ENCODE measurements around the gene EBF4.

Gene EBF4

DNA sequence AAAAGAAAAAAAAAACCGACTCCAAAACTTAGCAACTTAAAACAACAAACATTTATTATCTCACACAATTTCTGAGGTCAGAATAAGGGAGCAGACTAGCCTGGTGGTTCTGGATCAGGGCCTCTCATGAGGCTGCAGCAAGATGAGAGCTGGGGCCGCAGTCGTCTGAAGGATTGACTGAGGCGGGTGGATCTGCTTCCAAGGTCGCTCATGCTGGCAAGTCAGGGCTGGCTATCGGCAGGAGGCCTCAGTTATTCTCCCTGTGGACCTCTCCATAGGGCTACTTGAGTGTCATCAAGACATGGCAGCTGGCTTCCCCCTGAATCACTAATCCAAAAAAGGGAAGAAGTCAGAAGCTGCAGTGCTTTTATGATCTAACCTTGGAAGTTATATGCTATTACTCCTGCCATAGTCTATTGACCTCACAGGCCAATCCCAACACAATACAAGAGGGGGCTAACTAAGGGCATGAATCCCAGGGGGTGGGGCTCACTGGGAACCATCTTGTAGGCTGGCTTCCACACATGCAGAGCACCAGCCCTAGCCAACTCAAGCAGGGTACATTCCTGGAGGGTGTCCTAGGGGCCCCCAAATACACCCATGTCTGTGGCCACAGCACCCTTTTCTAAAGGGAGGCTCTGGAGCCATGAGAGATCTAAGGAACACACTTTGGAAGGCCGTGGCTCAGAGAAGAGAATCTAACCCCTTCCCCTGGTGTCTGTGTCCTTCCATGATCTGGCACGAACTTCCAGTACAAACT lies 11.3 kb downstream of the EBF4 start:
- H3K79me2 ChIP-seq = no peaks in the 10 kb centered on the region
- TF ChIP-seq, protein P1, sequence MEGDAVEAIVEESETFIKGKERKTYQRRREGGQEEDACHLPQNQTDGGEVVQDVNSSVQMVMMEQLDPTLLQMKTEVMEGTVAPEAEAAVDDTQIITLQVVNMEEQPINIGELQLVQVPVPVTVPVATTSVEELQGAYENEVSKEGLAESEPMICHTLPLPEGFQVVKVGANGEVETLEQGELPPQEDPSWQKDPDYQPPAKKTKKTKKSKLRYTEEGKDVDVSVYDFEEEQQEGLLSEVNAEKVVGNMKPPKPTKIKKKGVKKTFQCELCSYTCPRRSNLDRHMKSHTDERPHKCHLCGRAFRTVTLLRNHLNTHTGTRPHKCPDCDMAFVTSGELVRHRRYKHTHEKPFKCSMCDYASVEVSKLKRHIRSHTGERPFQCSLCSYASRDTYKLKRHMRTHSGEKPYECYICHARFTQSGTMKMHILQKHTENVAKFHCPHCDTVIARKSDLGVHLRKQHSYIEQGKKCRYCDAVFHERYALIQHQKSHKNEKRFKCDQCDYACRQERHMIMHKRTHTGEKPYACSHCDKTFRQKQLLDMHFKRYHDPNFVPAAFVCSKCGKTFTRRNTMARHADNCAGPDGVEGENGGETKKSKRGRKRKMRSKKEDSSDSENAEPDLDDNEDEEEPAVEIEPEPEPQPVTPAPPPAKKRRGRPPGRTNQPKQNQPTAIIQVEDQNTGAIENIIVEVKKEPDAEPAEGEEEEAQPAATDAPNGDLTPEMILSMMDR (IDR thresholded peaks at IDR 0.05) = no peak
- H3K9me3 ChIP-seq (ENCODE audit: control insufficient read depth, low read length) = no peaks in the 10 kb centered on the region
- no peak overlapping the region for H3K9ac ChIP-seq
- H3K4me1 ChIP-seq = no peaks in the 10 kb centered on the region
- H3K27ac ChIP-seq = no peak overlapping the region
- H3K27me3 ChIP-seq (ENCODE audit: control insufficient read depth, insufficient read depth, low read length) = no peaks in the 10 kb centered on the region
- no peak overlapping the region for H3K4me3 ChIP-seq (ENCODE audit: low read depth, low read length)
- H3K4me2 ChIP-seq (ENCODE audit: low read length) = no peak overlapping the region
- no peaks in the 10 kb centered on the region for H3K36me3 ChIP-seq (ENCODE audit: control insufficient read depth, insufficient read depth, low read length)
- H2AFZ ChIP-seq = no peak overlapping the region

DNA sequence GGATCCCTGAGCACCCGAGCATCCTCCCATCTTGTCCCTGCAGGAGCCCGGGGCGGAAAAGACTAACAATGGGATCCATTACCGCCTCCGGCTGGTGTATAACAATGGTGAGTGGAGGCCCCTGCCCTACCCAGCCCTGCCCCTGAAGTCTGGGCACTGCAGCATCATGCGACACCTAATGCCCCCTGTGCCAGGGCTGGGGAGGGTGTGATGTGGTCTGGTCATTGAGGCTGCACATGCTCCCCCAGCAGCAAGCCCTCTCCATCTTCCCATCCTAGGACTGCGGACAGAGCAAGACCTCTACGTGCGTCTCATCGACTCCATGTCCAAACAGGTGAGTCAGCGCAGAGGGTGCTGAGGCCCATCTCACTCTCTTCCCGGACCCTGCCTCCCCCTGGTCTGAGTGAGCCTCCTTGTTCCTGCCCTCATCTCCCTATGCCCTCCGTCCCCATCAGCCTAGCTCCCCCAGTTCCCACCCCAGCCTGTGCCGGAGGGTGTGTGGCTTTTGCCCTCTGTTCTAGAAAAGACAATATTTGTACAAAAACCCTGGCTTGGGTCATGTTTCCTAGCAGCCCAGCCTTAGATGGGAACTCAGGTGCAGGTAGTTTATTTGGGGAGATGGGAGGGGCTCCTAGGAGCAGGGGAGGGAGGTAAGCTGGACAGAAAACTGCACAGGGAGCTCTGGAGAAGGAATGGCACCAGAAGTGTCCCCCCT lies 13.5 kb downstream of the EBF4 start:
- no peaks in the 10 kb centered on the region for H3K27me3 ChIP-seq (ENCODE audit: control insufficient read depth, insufficient read depth, low read length)
- H3K9ac ChIP-seq = no peak overlapping the region
- H3K4me1 ChIP-seq = no peaks in the 10 kb centered on the region
- H3K36me3 ChIP-seq (ENCODE audit: control insufficient read depth, insufficient read depth, low read length) = no peaks in the 10 kb centered on the region
- no peaks in the 10 kb centered on the region for H3K79me2 ChIP-seq
- H3K9me3 ChIP-seq (ENCODE audit: control insufficient read depth, low read length) = no peaks in the 10 kb centered on the region
- H3K4me3 ChIP-seq (ENCODE audit: low read depth, low read length) = no peak overlapping the region
- TF ChIP-seq, protein P1 (IDR thresholded peaks at IDR 0.05) = no peak
- no peak overlapping the region for H3K27ac ChIP-seq
- H2AFZ ChIP-seq = no peak overlapping the region
- no peak overlapping the region for H3K4me2 ChIP-seq (ENCODE audit: low read length)

DNA sequence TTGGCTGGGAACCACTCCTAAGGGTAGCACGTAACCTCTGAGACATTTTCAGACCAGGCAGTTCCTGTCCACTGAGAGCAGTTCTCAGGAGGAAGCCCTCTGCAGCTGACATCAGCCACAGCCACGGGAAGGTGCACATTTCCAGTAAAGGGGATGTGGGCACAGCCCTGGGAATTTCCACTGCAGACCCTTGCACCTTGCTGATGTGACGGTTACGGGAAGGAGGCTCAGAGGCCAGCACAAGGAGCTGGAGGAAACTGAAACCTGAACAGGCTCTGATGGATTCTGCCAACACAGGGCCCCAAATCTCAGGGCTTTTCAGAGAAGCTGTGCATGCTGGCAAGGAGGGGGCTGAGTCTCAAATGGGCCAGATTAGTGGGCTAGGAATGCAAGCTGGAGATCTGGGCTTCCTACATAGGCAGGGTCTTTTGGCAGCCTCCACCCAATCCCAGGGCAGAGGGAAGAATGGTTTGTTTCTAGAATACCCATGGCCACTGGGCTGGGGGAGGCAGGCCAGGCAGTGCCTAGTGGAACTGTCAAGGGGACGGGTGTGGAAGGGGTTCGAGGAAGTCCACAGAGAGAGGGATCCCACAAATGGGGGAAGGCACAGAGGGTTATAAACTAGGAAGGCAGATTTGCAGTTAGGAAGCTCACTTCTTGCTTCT lies 14.2 kb downstream of the EBF4 start:
- TF ChIP-seq, protein P1 (IDR thresholded peaks at IDR 0.05) = no peak
- H3K4me2 ChIP-seq (ENCODE audit: low read length) = no peak overlapping the region
- H2AFZ ChIP-seq = no peak overlapping the region
- no peaks in the 10 kb centered on the region for H3K9me3 ChIP-seq (ENCODE audit: control insufficient read depth, low read length)
- no peaks in the 10 kb centered on the region for H3K79me2 ChIP-seq
- H3K9ac ChIP-seq = no peak overlapping the region
- no peaks in the 10 kb centered on the region for H3K4me1 ChIP-seq
- H3K36me3 ChIP-seq (ENCODE audit: control insufficient read depth, insufficient read depth, low read length) = no peaks in the 10 kb centered on the region
- H3K27ac ChIP-seq = no peak overlapping the region
- H3K4me3 ChIP-seq (ENCODE audit: low read depth, low read length) = no peak overlapping the region
- no peaks in the 10 kb centered on the region for H3K27me3 ChIP-seq (ENCODE audit: control insufficient read depth, insufficient read depth, low read length)

GRCh38 chr20:2707353-2708072 lies 14.9 kb downstream of the EBF4 start:
- Histone ChIP-seq H3K36me3 (ENCODE audit: control insufficient read depth, insufficient read depth, low read length) (no peaks in the 10 kb centered on the region), H2AFZ (no peak overlapping the region), H3K4me3 (ENCODE audit: low read depth, low read length) (no peak overlapping the region), H3K9ac (no peak overlapping the region), H3K9me3 (ENCODE audit: control insufficient read depth, low read length) (no peaks in the 10 kb centered on the region), H3K4me2 (ENCODE audit: low read length) (no peak overlapping the region), H3K79me2 (no peaks in the 10 kb centered on the region), H3K27ac (no peak overlapping the region), H3K27me3 (ENCODE audit: control insufficient read depth, insufficient read depth, low read length) (no peaks in the 10 kb centered on the region), H3K4me1 (no peaks in the 10 kb centered on the region)
- TF ChIP-seq, protein P1 (IDR thresholded peaks at IDR 0.05) = no peak
